ENCODE results near the gene ART5. TPM values are rescaled to one million over a fixed set of nuclear protein-coding genes. Genes with fewer than 3 reads are reported as not detected.

Gene ART5, protein sequence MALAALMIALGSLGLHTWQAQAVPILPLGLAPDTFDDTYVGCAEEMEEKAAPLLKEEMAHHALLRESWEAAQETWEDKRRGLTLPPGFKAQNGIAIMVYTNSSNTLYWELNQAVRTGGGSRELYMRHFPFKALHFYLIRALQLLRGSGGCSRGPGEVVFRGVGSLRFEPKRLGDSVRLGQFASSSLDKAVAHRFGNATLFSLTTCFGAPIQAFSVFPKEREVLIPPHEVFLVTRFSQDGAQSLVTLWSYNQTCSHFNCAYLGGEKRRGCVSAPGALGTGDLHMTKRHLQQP
- total RNA-seq, result under 1 TPM in 1 of 4 donors, not detected in 3; 0.76 TPM

- 0 to 42% methylated on average over 2 to 3 of the region's 21 CpGs for WGBS, 2 donors
- no peak for DNase-seq
- intact Hi-C loops (cut with DNase I), result no loop called here
- Histone ChIP-seq H3K27ac (peak within 1 kb of the TSS in 2 of 4 donors; percentile 0 to 73), H3K4me1 (peaks cover 10 to 22% (median 10%) of the 10 kb centered on the region in 3 donors), H3K9me3 (no peaks in the 10 kb centered on the region), H3K36me3 (no peaks in the 10 kb centered on the region), H3K4me3 (peak within 1 kb of the TSS; percentile 32 to 68 (median 52)), H3K27me3 (peaks cover 0 to 21% (median 0%) of the 10 kb centered on the region in 4 donors)
- TF ChIP-seq CTCF (IDR thresholded peaks at IDR 0.05) (no peak), POLR2A (IDR thresholded peaks at IDR 0.05) (no peak)
Observed at GRCh38 chr11:3641701-3642070, at the start of gene ART5. ART5 (minus strand) TSS chr11:3641992; CDS start chr11:3641862, 130 bp downstream.

- H3K27me3 ChIP-seq, result no peaks in the 10 kb centered on the region
- TF ChIP-seq POLR2A (IDR thresholded peaks at IDR 0.05), result no peak
- TF ChIP-seq CTCF (IDR thresholded peaks at IDR 0.05), result no peak
- H3K36me3 ChIP-seq, result peaks cover 13 to 100% (median 39%) of the 10 kb centered on the region in 3 donors
- H3K4me3 ChIP-seq, result no peak overlapping the region
- H3K4me1 ChIP-seq, result no peaks in the 10 kb centered on the region
- intact Hi-C loops (cut with DNase I), result no loop called here
- no peaks in the 10 kb centered on the region for H3K9me3 ChIP-seq
- no peak for DNase-seq
- 71 to 76% methylated on average over 4 of the region's 4 CpGs for WGBS, 2 donors
- no peak overlapping the region for H3K27ac ChIP-seq
Observed at GRCh38 chr11:3686751-3687150, 45.0 kb upstream of the ART5 start.

DNA sequence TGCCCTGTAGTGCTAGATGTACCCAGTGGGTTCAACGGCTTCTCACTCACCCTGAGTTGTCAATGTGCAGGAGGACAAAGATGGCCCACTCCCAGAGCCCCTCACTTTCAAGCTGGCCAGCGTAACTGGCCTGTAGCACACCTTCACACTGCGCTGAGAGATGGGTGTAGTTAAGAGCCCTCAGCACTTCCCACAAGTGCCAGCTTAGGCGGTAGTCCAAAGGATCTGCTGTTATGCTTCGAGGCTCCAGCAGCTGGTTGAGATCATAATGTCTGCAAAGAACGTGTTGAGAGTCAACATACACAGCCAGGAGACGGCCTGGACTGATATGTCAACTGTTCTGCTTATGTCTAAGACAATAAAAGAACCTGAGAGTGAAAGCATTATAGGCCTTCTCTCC, 44.1 kb upstream of the ART5 start:
- intact Hi-C loops (cut with DNase I), result no loop called here
- no peaks in the 10 kb centered on the region for H3K27me3 ChIP-seq
- no peaks in the 10 kb centered on the region for H3K9me3 ChIP-seq
- H3K36me3 ChIP-seq, result peaks cover 15 to 100% (median 41%) of the 10 kb centered on the region in 3 donors
- H3K27ac ChIP-seq, result no peak overlapping the region
- DNase-seq, result no peak
- TF ChIP-seq CTCF (IDR thresholded peaks at IDR 0.05), result no peak
- no peak for TF ChIP-seq POLR2A (IDR thresholded peaks at IDR 0.05)
- WGBS, 2 donors, result 81% methylated on average over 6 to 7 of the region's 7 CpGs
- H3K4me3 ChIP-seq, result no peak overlapping the region
- no peaks in the 10 kb centered on the region for H3K4me1 ChIP-seq

- H3K4me3 ChIP-seq, result no peak overlapping the region
- intact Hi-C loops (cut with DNase I), result no loop called here
- no peak overlapping the region for H3K27ac ChIP-seq
- no peak for TF ChIP-seq CTCF (IDR thresholded peaks at IDR 0.05)
- TF ChIP-seq POLR2A (IDR thresholded peaks at IDR 0.05), result no peak
- no peak for DNase-seq
- 58 to 60% methylated on average over 2 of the region's 2 CpGs for WGBS, 2 donors
- no peaks in the 10 kb centered on the region for H3K27me3 ChIP-seq
- H3K36me3 ChIP-seq, result peaks cover 17 to 100% (median 44%) of the 10 kb centered on the region in 3 donors
- no peaks in the 10 kb centered on the region for H3K9me3 ChIP-seq
- no peaks in the 10 kb centered on the region for H3K4me1 ChIP-seq
Observed at GRCh38 chr11:3684819-3685172, 43.0 kb upstream of the ART5 start.

DNA sequence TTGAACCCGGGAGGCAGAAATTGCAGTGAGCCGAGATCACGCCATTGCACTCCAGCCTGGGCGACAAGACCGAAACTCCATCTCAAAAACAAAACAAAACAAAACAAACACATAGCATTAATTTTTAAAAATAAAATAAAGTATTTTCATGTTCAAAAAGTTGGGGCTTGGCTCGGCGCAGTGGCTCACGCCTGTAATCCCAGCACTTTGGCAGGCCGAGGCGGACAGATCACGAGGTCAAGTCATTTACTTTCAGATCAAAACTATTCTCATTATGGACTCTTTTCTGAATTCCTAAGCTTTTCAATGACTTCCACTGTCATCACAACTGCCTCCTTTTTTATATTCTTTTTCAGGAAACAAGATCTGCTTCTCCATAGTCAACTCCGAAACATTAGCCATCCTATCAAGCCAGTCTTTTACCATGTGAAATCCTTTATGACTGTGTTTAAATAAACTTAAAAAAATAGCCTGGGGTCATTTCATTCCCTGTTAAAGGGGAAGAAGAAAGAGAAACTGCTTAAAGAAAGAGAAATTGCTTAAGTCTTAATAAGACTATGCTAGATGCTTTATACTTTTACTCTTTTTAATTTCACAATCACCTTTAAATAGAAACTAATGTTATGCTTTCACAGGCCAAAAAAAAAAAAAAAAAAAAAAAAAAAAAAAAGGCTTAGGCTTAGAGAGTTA, 42.5 kb upstream of the ART5 start:
- Histone ChIP-seq H3K4me3 (no peak overlapping the region), H3K36me3 (peaks cover 18 to 100% (median 49%) of the 10 kb centered on the region in 3 donors), H3K9me3 (no peaks in the 10 kb centered on the region), H3K4me1 (no peaks in the 10 kb centered on the region), H3K27ac (no peak overlapping the region), H3K27me3 (no peaks in the 10 kb centered on the region)
- 86 to 90% methylated on average over 12 of the region's 12 CpGs for WGBS, 2 donors
- DNase-seq, result no peak
- intact Hi-C loops (cut with DNase I), result no loop called here
- TF ChIP-seq CTCF (IDR thresholded peaks at IDR 0.05) (no peak), POLR2A (IDR thresholded peaks at IDR 0.05) (no peak)
